B cell (primary cell): ENCODE data around the gene NID1.

Experiments used
- EZH2 ChIP-seq: IDR thresholded peaks from 2 replicates; pipeline ENCODE4 v1.6.1; 2012; ENCODE audit warnings: borderline replicate concordance, low read depth, mild to moderate bottlenecking, moderate library complexity, low read length; ENCODE audit not compliant: insufficient read depth, poor library complexity, severe bottlenecking
- TF ChIP-seq, protein P1 (sequence below): fragments of 200-600 bp; IDR thresholded peaks from one replicate; pipeline ENCODE4 v1.8.0; 2022; ENCODE audit warnings: antibody characterized with exemption, mild to moderate bottlenecking

DNA sequence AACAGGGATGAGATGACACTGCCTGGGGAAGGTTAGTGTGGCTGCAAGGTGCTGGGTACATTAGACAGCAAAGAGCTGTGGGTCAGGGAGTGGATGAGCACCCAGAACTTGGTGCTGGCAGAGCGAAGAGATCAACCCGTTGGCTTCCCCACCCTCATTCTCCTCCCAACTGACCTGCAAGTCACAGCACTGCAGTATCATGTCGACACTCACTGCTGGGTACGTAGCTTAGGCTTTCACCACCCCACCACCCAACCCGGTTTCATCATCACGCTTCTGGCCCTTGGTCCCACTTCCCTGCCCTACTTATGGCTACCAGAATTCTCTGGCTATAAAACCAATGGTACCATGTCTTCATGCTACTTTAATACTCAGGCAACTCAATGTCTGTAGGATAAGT is 124.6 kb downstream of the NID1 start:
- TF ChIP-seq, protein P1, sequence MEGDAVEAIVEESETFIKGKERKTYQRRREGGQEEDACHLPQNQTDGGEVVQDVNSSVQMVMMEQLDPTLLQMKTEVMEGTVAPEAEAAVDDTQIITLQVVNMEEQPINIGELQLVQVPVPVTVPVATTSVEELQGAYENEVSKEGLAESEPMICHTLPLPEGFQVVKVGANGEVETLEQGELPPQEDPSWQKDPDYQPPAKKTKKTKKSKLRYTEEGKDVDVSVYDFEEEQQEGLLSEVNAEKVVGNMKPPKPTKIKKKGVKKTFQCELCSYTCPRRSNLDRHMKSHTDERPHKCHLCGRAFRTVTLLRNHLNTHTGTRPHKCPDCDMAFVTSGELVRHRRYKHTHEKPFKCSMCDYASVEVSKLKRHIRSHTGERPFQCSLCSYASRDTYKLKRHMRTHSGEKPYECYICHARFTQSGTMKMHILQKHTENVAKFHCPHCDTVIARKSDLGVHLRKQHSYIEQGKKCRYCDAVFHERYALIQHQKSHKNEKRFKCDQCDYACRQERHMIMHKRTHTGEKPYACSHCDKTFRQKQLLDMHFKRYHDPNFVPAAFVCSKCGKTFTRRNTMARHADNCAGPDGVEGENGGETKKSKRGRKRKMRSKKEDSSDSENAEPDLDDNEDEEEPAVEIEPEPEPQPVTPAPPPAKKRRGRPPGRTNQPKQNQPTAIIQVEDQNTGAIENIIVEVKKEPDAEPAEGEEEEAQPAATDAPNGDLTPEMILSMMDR: no peak
- no peak for TF ChIP-seq EZH2
